ENCODE results near the gene SLC12A6.

GRCh38 chr15:34347951-34348638 lies 10.5 kb upstream of the SLC12A6 start:
- TF ChIP-seq POLR2A (IDR thresholded peaks at IDR 0.05) = no peak
- TF ChIP-seq, protein P1, sequence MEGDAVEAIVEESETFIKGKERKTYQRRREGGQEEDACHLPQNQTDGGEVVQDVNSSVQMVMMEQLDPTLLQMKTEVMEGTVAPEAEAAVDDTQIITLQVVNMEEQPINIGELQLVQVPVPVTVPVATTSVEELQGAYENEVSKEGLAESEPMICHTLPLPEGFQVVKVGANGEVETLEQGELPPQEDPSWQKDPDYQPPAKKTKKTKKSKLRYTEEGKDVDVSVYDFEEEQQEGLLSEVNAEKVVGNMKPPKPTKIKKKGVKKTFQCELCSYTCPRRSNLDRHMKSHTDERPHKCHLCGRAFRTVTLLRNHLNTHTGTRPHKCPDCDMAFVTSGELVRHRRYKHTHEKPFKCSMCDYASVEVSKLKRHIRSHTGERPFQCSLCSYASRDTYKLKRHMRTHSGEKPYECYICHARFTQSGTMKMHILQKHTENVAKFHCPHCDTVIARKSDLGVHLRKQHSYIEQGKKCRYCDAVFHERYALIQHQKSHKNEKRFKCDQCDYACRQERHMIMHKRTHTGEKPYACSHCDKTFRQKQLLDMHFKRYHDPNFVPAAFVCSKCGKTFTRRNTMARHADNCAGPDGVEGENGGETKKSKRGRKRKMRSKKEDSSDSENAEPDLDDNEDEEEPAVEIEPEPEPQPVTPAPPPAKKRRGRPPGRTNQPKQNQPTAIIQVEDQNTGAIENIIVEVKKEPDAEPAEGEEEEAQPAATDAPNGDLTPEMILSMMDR (IDR thresholded peaks at IDR 0.05) = no peak
- TF ChIP-seq EP300 (IDR thresholded peaks at IDR 0.05; ENCODE audit: low read depth) = no peak

Measured in transverse colon (tissue), 3 donors.